Fibroblast of lung (primary cell): ENCODE data around the gene DPYSL3.

Experiments used
- CTCF ChIP-seq, 2 donors: IDR thresholded peaks in 1 of 2; conservative IDR thresholded peaks in 1 of 2; 1 replicate in 1 of 2; 2 replicates in 1 of 2; pipeline ENCODE4 v1.5.1; 2011 to 2012; ENCODE audit warnings: low read length in 2 of 2, control low read depth in 1 of 2, inconsistent platforms in 1 of 2, low read depth in 1 of 2, mild to moderate bottlenecking in 1 of 2
- EZH2 ChIP-seq: IDR thresholded peaks from 2 replicates; pipeline ENCODE4 v1.5.1; 2012; ENCODE audit warnings: low read length, control low read depth, mild to moderate bottlenecking; ENCODE audit errors: missing control alignments

GRCh38 chr5:147487031-147487750 lies 22.7 kb downstream of the DPYSL3 start:
- TF ChIP-seq CTCF (conservative IDR thresholded peaks at IDR 0.05 in 1 of 2, IDR thresholded peaks at IDR 0.05 in 1 of 2; ENCODE audit: low read depth in 1 of 2, low read length in 2 of 2), result no peak
- no peak for TF ChIP-seq EZH2
